ENCODE measurements around the gene CYFIP1.

The CYFIP1 gene

DNA sequence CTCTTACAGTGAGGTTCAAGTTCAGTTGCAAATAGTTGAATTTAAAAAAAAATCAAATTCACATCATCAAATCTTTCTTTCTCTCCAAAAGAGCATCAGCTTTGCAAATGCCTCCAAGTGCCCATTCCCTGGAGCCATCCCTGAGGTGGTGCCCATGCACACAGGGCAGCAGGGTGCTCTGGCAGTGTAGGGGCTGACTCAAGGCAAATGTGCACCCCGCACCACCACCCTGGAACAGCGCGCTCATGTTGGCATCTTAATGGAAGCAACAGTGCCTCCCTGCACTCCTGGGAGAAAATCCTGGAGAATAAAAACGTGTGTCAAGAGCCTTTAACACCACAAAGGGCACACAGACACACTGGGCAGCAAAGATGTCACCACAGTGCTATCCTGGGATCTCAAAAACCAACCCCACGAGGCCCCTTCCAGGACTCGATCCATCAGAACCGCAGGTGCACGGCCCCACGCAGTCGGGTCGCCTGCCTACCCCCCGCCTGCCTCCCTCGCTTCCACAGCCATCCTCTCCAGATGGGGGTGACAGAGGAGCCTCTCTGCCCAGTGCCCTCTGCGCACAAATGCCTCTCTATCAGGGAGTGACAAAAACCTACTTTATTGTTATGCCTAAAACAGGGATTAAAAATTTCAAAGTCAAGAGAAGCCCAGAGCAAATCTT is 90.9 kb downstream of the CYFIP1 start:
- no peak for DNase-seq (ENCODE audit: low spot score)

- DNase-seq (ENCODE audit: low spot score) = no peak
These were observed 91.9 kb downstream of the CYFIP1 start for GRCh38 chr15:22888120-22888859.

- no peak for DNase-seq (ENCODE audit: low spot score)
These were observed 92.8 kb downstream of the CYFIP1 start for GRCh38 chr15:22887157-22887951.

DNA sequence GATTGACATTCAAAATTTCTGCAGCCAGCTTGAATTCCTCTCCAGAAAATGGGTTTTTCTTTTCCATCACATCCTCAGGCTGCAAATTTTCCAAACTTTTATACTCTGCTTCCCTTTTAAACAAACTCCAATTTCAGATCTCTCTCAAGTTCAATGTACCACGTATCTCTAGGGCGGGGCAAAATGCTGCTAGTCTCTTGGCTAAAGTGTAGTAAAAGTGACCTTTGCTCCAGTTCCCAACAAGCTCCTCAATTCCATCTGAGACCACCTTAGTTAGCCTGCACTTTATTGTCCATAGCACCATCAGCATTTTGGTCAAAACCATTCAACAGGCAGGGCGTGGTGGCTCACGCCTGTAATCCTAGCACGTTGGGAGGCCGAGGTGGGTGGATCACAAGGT is 95.0 kb downstream of the CYFIP1 start:
- no peak for DNase-seq (ENCODE audit: low spot score)

GRCh38 chr15:22884344-22884743 is 95.8 kb downstream of the CYFIP1 start:
- no peak for DNase-seq (ENCODE audit: low spot score)

DNA sequence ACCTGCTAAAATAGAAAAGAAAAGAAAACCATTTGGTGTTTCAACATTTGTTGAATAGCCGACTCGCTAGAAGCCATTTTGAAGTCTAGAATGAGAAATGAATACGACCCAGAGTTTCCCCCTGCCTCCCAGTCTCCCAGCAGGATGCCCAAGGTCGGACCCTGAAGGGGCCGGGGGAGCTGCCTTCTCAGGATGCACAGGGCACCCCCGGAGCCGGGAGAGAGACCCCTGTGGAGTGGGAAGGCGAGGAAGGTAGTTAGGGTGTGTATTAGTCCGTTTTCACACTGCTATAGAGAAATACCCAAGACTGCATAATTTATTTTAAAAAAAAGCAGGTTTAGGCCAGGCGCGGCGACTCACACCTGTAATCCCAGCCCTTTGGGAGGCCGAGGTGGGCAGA is 97.0 kb downstream of the CYFIP1 start:
- no peak for DNase-seq (ENCODE audit: low spot score)

DNA sequence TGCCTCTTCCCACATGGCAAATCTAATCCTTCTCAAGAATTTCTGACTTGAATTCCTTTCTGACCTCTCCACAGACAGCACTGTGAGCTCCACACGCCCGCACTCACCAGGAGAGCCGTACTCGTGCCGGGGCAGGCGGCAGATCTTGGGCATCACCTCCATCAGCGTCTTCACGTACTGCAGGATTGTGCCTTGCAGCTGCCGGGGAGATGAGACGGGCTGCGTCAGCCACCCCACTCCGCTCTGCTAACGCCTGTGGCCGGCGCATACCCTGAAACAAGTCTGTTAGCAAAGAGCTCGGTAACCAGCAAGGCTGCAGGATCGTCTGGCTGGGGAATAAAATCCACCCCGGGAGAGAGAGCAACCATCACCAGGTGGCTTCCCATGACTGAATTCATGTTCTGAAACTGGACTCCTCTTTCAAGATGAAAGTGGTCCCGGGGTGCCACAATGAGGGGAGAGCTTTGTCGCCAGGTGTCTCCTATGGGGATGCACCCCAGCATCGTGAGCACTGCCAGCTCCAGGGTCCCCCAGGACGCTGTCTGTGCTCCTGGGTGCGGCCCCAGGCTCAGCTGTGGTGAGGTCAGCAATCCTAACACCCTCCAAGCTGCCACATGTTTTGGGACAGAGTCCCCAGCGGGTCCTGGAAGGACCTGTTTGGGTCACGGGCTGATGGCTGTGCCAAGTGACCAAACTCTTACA is 98.3 kb downstream of the CYFIP1 start:
- no peak for DNase-seq (ENCODE audit: low spot score)

DNA sequence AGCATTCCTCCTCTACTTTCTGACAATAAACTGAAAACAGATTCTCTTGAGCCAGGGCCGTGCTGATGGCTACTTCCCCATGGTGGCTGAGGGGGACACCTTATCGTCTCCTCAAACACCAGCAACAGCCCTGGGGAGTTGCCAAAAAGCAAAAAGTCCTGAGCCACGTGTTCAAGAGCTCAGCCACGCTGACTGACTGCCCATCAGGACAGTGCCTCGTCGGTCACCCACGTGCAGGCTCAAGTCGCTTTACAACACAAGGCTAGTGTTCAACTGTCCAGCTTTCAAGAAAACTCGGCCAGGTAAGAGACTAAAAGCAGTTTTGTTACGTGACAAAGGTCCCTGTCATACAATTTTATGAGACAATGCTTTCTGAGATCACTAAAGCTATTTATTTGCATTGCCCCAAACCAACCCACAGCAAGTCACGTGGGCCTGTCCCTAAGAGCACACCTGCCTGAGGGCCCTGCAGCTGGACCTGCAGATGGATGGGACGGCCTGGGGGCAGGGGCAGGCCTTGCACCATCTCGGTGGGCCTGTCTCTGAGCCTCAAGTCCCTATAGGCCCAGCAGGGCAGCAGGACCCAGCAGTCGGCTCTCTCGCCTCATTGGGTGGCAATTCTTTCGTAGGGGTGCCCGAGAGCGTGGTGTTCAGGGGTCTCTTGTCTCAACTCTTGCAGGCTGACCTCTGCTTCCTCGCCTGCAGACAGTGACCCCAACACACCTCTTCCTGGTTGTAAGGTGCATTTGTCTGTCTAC is 99.0 kb downstream of the CYFIP1 start:
- no peak for DNase-seq (ENCODE audit: low spot score)

GRCh38 chr15:22880068-22880980 is 99.8 kb downstream of the CYFIP1 start:
- DNase-seq (ENCODE audit: low spot score) = no peak

- DNase-seq (ENCODE audit: low spot score) = no peak
These were observed 102.1 kb downstream of the CYFIP1 start for GRCh38 chr15:22878103-22878502.

- DNase-seq (ENCODE audit: low spot score) = no peak
These were observed 102.6 kb downstream of the CYFIP1 start for GRCh38 chr15:22877607-22878006.

DNA sequence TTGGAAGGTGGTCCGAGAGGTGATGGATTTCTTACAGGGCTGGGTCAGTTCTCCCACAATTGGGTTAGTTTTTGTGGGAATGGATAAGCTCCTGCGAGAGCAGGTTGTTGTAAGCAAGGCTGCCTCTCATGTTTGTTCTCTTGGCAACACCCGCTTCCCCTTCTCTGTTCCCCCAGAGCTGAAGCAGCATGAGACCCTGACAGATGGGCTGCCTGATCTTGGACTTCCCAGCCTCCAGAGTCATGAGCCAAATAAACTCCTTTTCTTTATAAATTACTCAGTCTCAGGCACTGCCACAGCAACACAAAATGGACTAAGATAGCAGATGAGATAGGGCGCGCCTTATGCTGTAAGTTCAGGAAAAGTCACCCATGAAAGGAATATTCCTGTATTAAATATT is 103.1 kb downstream of the CYFIP1 start:
- DNase-seq (ENCODE audit: low spot score) = no peak

DNA sequence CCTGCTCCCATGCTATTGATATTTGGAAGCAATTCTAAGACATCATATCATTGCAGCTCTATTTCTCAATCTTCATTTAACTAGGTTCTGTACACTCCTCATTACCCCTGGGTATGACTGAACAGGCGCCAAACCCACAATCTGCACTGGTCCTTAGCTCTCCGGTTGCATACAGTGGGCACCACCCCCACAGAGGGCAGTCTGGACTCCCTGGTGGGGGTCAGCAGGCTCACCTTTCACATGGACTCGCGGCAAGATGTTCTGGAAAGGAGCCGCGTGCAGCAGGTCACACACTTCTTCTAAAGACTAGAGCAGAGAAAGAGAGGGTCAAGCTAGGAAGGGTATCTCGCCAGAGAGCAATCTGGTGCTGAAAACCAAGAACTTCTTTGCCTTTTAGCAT is 105.2 kb downstream of the CYFIP1 start:
- DNase-seq (ENCODE audit: low spot score) = no peak

DNA sequence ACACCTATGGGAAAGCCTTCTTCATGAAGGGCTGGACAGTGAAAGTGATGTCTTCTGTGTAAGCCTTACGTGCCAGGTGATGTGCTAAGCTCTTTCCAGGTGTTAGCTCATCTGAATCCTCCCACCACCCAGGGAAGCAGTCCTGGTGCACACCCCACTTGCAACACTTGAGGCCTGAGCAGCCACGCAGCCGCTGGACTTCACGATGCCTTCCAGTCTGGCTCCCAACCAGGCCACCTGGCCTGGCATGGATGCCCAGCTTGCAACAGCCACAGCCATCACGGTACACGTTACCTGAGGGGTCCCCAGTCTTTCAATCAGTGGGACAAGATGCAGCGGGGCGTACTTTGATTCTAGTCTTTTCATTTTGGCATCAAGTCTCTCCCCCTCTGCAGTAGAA is 105.9 kb downstream of the CYFIP1 start:
- no peak for DNase-seq (ENCODE audit: low spot score)

- no peak for DNase-seq (ENCODE audit: low spot score)
These were observed 106.3 kb downstream of the CYFIP1 start for GRCh38 chr15:22873841-22874240.

GRCh38 chr15:22872936-22873701 is 107.0 kb downstream of the CYFIP1 start:
- DNase-seq (ENCODE audit: low spot score) = no peak

DNA sequence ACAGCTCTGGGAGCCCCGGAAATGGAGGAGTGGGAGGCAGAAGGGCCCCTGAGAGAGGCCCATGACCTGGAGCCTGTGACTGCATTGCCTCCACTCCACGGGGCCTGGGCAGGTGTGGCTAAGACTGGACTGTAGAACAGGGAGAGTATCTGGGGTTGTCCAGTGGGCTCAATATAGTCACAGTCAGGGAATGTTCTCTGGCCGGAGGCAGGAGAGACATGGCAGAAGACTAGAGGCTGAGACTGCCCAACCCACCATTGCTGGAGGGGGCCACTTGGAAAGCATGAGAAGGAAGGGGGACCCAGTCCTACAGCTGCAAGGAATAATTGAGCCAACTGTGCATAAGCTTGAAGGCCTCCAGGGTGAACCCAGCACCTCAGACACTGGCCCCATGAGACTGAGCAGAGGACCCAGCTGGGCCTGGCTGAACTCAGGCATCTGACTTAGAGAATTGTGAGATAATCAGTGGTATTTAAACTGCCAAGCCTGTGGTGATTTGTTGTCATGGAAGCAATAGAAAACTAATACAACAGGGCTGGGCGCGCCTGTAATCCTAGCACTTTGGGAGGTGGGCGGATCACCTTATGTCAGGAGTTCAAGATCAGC is 108.6 kb downstream of the CYFIP1 start:
- DNase-seq (ENCODE audit: low spot score) = no peak

DNA sequence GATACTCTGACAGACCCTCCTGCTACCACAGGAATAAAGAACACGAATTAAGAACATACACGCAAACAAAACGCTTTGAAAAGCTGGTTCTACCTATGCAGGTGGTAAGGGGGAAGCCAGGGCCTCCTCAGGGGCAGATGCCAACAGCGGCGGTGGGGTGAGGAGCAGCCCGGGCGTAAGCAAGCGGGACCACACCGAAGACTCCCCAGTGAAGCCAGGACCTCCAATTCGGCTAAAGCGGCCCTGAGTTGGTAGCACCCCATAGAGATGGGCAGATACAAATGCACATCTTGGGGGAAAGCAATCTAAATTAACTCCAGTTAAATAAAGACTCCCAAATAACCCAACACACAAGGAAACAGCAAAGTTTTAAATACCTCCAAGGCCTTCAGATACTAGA is 109.3 kb downstream of the CYFIP1 start:
- no peak for DNase-seq (ENCODE audit: low spot score)

- no peak for DNase-seq (ENCODE audit: low spot score)
These were observed 110.3 kb downstream of the CYFIP1 start for GRCh38 chr15:22869856-22870255.
